ENCODE data around the gene MT1X.
"Not testable (repeated sequence)": the region's sequence is repeated elsewhere in the genome, so short reads cannot be mapped to it uniquely, and the experiment has no call there.

MT1X gene

DNA sequence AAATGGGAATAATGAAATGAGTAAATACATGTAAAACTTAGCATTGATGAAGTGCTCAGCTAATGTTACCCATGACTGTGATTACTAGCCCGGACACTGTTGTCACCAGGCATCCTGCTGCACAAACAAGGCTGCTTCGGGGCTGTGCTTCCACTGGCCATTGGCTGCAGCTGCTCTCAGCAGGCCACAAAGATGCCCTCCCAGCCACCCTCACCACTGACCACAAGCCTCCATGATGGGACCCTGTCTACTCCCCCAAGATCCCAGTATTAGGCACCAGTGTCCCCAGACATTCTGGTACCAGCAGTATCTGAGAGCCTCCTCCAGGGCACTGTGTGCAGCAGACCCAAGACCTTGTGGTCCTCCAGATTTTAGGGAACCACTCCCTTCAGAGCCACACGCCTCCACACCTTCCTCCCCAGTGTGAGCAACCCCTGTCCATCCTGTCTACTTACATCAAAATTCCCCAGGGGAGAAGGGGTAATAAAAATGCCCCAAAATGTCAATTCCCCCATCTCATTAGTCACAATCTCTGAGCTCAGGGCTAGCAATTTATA is 28.0 kb downstream of the MT1X start:
- no peak for DNase-seq (ENCODE audit: low read depth in 2 of 2)

DNA sequence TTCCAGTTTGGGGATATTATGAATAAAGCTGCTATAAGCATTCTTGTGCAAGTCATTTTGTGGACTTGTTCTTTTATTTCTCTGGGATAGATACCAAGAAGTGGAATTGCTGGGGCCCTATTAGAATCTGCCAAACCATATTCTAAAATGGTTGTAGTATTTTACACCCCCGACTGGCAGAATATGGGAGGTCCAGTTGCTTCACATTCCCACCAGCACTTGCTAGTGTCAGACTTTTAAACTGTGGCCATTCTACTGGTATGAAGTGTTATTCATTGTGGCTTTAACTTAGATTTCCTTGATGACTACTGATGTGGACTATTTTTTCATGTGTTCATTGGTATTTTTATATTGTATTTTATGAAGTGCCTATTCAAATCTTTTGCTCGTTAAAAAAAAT is 29.6 kb downstream of the MT1X start:
- no peak for DNase-seq (ENCODE audit: low read depth in 2 of 2)

DNA sequence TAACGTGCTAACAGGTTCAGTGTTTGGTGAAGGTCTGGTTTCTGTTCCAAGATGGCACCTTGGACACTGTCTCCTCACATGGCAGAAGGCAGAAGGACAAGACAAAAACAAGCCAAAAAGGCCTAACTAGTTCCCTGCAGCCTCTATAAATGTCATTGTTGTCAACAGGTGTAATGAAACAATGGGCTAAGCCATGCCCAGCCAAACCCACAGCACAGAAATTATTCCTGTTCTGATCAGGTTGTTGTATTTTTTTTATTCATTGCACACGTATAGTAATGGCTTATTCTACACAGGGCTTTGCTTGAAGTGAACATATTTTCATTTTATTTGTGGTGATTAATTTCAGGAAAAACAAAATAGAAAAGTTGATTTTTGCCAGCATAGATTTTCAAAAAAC is 31.5 kb downstream of the MT1X start:
- DNase-seq (ENCODE audit: low read depth in 2 of 2), result no peak

DNA sequence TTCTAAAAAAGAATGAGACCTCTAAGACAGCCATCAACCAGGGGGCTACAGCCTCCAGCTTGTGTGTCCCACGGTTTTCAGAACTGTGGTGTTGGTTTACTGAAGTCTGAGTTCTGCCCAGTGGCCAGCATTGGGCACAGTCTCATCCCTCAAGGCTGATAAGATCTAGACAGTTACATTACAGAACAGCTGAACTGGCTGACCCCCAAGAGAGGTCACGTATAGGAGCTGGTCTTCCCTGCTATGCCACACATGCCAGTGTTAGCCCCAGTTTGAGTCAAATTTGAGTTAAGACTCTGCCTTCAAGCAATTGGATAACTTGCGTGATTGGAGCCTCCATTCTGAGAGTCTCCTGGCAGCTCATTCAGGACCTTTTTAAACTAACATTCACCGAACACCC is 32.9 kb downstream of the MT1X start:
- DNase-seq (ENCODE audit: low read depth in 2 of 2), result no peak

DNA sequence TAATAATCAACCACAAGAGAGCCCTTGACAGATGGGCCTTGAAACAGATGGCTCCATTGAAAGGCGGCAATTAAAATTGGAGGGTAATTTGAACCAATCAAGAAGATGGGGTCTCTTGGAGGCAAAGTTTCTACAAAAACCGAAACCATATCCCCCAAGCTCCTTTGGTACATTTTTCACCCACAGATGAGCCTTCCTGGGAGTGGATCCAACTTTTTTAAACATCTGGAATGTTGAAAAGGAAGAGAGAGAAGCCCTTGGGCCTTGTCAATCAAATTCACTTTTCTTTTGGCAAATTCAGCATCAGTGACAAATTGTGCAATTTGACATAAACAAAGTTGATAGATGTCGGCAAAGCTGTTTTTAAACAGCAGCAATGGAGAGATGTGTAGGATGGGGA is 34.5 kb downstream of the MT1X start:
- no peak for DNase-seq (ENCODE audit: low read depth in 2 of 2)

DNA sequence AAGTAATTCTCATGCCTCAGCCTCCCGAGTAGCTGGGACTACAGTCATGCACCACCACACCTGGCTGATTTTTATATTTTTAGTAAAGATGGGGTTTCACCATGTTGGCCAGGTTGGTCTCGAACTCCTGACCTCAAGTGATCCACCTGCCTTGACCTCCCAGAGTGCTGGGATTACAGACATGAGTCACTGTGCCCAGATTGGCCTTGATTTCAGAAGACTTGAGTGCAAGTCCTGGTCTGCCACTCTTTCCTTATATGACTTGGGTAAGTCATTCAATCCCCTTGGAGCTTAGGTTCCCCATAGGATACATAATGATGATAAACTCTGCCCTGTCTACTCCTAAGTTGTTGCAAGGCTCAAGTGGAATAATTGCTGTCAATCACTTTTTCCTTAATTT is 35.3 kb downstream of the MT1X start:
- not testable (repeated sequence) for DNase-seq (ENCODE audit: low read depth in 2 of 2)

DNA sequence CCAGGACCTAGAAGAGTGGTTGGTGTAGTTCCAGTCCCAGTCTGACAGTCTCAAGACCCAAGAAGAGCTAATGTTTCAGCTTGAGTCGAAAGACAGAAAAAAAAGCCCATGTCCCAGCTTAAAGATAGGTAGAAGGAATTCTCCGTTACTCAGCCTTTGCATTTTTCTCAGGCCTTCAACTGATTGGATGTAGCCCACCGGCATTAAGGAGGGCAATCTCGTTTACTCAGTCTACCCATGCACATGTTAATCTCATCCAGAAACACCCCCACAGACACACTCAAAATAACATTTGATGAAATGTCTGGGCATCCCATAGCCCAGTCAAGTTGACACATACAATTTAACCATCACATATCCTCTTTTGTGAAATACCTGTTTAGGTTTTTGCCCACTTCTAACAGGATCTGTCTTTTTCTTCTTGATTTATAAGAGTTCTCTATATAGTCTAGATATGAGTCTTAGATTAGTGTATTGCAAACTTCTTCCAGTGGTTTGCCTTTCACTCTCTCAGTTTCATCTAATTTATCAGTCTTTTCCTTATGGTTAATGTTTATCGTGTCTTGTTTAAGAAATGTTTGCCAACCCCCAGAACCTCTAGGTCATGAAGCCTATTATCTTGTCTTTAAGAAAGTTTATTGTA is 40.1 kb downstream of the MT1X start:
- DNase-seq (ENCODE audit: low read depth in 2 of 2), result no peak

DNA sequence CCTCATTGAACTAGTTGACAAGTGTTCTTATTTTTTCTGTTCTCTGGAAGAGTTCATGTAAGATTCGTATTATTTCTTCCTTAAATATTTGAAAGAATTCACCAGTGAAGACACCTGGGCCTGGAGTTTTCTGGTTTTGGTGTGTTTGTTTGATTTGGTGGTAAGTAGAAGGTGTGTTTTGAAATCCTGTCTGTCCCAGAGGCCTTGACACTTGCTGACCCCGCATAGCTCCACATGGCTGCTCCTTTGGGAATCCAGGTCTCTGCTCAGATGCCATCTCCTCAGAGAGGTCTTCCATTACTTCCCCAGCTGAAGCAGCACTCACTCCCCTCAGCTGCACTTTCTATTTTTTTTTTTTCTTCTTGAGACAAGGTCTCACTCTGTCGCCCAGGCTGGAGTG is 41.9 kb downstream of the MT1X start:
- DNase-seq (ENCODE audit: low read depth in 2 of 2), result no peak

DNA sequence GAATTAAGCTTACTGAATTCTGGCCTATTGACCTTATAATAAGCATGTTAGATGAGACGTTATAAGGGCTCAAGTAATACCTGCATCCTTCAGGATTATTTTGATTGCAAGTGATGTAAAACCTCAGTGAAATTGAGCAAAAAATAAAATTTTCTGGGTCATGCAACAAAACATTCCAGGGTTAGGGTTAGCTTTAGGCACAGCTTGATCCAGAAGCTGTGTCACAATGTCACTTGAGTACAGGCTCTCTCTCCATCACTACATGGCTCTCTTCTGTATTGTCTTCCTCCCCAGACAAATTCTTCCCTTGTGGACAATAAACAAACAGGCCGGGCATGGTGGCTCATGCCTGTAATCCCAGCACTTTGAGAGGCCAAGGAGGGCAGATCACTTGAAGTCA is 44.0 kb downstream of the MT1X start:
- no peak for DNase-seq (ENCODE audit: low read depth in 2 of 2)

DNA sequence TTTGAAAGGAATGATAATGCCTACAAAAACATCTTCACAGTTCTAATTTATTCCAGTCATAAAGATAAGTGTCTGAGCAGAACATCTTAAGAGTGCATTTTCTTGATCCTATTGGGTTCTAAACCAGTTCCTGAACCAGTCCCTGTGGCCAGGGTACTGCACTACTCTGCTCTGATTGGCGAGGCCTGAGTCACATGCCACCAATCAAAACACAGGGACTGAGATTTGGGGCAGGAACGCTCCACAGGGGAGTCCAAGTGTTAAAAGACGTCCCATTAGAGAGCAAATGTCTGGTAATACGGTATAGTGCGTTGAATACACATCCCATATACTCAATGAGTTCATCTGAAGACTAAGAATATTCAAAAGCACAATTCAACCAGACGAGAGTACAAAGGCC is 44.7 kb downstream of the MT1X start:
- DNase-seq (ENCODE audit: low read depth in 2 of 2), result no peak

DNA sequence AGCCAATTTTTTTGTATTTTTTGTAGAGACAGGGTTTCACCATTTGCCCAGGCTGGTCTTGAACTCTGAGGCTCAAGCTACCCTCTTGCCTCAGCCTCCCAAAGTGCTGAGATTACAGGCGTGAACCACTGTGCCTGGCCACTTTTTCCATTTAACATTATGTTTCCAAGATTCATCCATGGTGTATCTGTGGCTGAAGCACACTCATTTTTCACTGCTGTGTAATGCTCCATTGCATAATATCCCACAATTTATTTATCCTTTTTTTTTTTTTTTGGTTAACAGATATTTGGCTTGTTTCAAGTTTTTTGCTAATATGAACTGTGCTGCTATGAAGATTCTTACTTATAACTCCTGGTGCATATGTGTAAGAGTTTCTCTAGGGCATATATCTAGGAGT is 45.8 kb downstream of the MT1X start:
- DNase-seq (ENCODE audit: low read depth in 2 of 2), result no peak

DNA sequence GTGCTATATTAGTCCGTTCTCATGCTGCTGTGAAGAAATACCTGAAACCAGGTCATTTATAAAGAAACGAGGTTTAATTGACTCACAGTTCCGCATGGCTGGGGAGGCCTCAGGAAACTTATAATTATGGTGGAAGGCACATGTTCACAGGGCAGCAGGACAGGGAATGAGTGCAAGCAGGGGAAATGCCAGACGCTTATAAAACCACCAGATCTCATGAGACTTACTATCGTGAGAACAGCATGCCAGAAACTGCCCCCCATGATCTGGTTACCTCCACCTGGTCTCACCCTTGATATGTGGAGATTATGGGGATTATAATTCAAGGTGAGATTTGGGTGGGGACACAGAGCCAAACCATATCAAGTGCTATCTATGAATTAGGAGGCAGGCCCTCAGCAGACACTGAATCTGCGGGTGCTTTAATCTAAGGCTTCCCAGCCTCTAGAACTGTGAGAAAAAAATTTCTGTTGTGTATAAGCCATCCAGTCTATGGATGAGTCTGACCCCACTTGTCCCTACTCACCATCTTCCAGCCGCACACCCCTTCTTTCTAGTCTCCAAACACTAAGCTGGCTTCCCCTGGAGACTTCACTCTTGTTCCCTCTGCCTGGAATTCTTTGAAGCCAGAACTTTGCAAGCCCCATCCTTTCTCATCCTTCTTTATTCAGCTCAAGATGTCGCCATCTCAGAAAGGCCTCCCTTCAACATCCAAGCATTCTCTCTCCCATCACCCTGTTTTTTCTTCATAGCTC is 46.9 kb downstream of the MT1X start:
- no peak for DNase-seq (ENCODE audit: low read depth in 2 of 2)

DNA sequence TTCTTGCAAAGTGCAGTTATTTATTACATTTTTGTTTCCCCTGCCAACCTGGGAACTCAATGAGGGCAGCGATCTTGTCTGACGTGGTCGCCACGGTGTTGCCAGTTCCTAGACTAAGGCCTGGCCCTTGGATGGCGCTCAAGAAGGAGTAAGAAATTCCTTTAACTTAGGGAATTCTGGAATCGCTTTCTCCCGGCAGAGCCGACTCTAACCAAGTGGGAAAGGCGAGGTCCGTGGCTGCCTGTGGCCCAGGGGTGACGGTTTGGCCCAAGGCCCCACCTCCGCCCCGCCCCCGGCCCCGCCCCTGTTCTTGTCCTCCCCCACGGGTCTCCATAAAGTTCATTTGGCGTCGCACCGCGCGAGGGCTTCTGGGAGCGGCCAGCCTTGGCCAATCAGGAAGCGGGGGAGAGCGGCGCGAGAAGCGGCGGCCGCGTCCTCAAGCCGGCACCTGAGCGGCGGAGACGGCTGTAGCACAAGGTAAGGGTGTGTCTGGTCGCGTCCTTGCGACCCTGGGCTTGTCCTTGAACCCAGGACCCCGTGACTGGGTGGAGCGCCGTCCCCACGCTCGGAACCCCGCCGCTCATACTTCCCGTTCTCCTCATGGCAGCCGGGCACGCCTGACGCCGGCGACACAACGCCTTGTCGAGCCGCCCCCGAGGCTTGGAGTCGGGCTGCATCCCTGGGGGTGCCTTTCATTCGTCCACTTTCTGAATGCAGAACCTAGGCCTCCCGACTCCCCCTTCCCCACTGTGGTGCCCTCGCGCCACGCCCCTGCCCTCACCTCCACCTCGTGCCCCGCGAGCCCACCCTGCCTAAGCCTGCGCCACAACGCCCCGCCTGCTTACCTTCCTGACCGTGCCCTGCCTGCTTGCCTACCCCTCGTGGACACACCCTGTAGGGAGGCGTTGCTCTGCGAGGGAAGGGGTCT is 47.7 kb downstream of the MT1X start, which contains the start of gene NUP93:
Gene NUP93 (plus strand): TSS at position 395 of the 928 bp plus-strand sequence. CDS start 18,119 bp downstream, outside the sequence.
- peak; percentile 77 to 86 for DNase-seq (ENCODE audit: low read depth in 2 of 2)

DNA sequence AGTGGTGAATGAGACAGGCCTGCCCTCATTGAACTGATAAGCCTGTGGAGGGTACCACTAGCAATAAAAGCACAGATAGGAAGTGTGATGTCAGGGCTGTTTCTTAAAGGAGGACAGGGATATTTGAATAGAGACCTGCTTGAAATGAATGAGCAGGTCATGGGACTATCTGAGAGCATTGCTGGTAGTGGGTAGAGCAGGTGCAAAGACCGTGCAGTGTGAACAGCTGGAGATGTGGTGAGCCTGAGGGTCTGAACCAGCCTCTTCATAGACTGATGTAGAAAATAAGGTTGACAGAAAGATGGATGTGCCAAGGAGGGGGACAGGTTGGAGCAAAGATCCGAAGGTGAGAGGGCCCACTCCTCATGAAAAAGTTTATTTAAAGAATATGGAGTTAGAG is 50.1 kb downstream of the MT1X start:
- DNase-seq (ENCODE audit: low read depth in 2 of 2), result no peak

DNA sequence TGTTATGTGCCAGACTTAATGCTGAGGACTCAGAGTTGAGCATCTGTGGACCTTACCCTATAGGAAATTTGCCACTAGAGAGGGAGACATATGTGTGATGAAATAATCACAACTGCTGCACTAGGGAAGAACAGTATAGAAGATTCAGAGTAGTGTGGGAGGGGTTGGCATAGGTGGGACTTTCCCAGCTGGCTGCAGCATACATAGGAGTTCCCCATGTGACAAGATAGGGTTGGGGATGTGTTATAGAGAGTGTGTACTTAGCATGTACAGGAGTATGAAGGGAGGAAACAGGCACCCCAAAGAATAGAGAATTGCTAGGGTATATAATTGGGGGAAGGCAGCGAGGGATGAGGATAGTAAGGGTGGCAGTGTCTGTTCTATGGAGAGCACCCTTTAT is 50.6 kb downstream of the MT1X start:
- DNase-seq (ENCODE audit: low read depth in 2 of 2), result no peak
